Activated T-cell treated with anti-CD3 and anti-CD28 coated beads, Interleukin-2, amount 50 U/mL, for 1 hour (primary cell): Measurements from ENCODE around the gene NRCAM.

ENCODE experiments used
- DNase-seq: peaks from one replicate; pipeline ENCODE4 v3.0.0-alpha.2; 2020

The NRCAM gene

DNA sequence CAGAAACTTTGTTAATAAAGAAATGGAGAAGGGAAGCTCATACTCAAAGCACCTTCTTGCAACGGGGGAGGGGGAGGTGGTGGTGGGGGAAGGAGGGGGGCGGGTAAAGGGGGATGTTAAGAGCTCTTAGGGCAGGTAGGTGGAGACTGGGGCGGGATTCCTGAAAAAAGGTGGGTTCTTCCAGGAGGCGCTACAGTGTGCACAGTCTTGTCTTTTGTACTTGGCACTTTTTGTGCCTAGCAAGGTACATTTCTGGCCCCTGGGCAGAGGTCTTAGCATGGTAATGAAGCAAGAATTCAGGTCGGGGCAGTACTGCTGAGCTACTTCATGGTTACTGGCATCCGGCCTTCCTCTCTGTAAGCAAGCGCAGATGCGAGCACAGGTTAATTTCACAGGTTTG is 310.8 kb downstream of the NRCAM start:
- no peak for DNase-seq

DNA sequence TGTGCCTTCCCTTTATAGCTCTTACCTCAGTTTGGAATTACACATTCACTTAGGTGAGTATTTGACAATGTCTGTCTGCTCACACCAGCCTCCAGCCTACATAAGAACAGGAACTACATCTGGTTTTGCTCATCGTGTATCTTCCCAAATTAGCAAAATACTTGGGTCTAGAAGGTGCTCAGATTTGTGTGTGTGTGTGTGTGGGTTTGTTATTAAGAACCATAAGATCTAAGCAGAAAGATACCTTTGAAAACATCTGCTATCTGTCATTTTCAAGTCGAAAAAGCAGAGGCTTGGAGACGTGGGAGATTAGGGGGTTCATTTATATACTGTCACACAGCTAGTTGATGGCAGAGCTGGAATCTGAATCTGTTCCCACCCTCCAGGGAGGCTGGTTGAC is 311.3 kb downstream of the NRCAM start:
- no peak for DNase-seq

GRCh38 chr7:108143658-108144420 is 312.4 kb downstream of the NRCAM start:
- no peak for DNase-seq

- no peak for DNase-seq
Observed at GRCh38 chr7:108142675-108143259, 313.5 kb downstream of the NRCAM start.

DNA sequence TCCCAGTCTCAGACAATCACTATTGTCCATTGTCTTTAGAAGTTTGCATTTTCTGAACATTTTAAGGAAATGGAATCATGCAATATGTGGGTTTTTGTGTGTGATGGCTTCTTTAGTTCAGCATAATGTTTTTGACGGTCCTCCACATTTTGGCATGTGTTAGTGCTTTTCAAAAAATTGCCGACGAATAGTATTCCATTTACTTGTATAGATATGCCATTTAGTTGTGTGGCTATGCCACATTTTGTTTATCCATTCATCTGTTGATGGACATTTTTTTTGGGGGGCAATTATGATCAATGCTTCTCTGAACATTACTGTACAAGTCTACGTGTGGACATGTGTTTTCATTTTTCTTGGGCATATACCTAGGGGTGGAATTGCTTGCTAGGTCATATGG is 314.1 kb downstream of the NRCAM start:
- DNase-seq, result no peak

- DNase-seq, result no peak
Observed at GRCh38 chr7:108140671-108141070, 315.6 kb downstream of the NRCAM start.

DNA sequence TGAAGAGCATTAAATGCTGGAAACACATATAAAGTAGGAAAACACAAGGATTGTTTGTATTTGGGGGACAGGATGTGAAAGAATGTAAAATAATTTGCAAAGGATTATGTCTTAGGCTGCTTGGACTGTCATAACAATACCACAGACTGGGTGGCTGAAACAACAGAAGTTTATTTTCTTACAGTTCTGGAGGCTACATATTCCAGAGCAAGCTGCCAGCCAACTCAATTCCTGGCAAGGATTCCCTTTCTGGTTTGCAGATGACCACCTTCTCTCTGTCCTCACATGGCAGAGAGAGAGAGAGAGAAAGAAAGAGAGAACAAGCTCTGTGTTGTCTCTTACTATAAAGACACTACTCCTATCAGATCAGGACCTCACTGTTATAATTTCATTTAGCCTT is 317.3 kb downstream of the NRCAM start:
- DNase-seq, result no peak

DNA sequence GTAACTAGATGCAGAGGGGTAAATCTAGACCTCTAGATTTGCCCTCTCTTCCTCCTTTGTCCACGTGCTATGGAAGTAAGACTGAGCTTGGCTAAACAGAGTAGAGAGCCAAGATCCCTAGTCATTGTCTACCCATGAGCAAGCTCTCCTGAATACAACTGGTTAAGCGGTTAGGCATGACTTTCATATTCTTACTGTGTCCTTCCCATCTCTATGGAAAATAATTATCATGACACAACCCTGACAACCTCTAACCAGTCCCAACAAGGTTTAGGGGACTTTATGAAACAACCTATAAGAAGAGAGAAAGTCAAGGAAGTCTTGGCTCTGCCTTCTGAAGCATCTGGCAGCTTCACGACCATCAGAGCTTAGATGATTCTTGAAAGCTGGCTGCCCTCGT is 318.2 kb downstream of the NRCAM start:
- no peak for DNase-seq

DNA sequence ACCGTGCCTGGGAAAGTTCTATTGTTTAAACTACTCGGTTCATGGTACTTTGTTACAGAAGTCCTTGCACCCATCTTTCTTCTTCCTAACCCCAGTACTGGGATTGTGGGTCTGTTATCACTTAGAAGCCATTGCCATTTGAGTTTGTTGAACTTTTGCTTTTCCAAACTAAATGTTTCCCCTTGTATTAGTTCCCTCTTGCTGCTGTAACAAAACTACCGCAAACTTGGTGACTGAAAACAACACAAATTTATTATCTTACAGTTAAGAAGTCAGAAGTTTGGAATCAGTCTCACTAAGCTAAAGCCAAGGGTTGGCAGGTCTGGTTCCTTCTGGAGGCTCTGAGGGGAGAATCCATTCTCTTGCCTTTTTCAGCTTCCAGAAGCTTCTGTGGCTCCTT is 319.2 kb downstream of the NRCAM start:
- no peak for DNase-seq

DNA sequence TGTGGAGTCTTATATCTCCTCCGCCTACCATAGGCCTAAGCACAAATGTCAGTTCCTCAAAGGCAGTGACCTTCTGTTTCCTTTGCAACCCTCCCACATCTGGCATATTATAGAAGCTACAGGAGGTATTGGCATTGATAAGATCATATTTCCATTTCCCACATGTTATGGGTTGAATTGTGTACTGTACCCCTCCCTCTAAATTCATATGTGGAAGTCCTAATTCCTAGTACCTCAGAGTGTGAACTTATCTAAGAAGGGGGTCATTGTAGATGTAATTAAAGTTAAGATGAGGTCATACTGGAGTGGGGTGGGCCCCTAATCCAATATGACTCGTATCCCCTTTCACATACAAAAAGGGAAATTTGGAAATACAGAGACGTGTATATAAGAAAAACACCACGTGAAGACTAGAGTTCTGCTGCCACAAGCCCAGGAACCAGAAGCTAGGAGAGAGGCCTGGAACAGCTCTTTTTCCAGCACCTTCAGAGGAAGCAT is 320.0 kb downstream of the NRCAM start:
- DNase-seq, result no peak

GRCh38 chr7:108135446-108136190 is 320.6 kb downstream of the NRCAM start:
- no peak for DNase-seq

- DNase-seq, result no peak
Observed at GRCh38 chr7:108134486-108134885, 321.8 kb downstream of the NRCAM start.

- DNase-seq, result no peak
Observed at GRCh38 chr7:108132551-108133265, 323.5 kb downstream of the NRCAM start.

- DNase-seq, result no peak
Observed at GRCh38 chr7:108130261-108130660, 326.0 kb downstream of the NRCAM start, which contains the start of gene LAMB4. Gene LAMB4, minus strand, starts transcription at chr7:108130361. Its CDS starts 7,197 bp downstream, at chr7:108123164.

- DNase-seq, result no peak
Observed at GRCh38 chr7:108129018-108129965, 326.9 kb downstream of the NRCAM start.

DNA sequence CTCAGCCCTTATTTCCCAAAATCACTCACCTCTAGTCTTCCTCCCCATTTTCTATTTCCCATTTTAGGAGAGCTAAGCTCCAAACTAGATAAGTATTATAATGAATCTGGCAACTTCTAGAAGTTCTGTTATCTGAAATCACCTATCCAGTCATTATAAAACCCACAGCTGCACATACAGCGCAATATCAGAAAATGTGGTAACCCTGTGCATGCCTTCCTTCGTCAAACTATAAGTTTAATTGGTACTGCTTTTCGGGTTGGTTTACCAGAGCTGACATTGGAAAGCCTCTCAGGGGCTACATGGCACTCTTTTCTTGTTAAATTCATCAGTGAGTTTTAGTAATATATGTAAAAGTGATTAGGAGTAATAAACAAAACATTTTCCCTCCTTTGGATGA is 327.7 kb downstream of the NRCAM start:
- no peak for DNase-seq

GRCh38 chr7:108127461-108127860 is 328.8 kb downstream of the NRCAM start:
- DNase-seq, result no peak

DNA sequence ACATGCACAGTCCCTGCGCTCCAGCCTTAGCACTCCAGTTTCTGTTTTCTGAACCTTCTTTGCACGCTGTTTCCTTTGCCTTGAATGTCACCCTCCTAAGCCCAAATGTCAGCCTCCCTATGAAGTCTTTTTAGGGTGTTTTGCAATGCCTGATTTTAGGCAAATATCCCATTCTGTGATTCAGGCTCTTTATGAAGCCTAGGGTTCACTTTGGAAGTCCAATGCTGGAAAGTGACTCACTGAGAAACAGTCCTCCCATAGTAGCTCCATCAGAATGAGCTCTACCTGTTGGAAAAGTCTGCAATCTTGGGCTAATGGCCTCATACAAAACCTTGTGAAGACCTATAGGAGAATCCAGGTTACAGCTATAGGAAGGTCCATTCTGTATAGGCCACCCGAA is 331.4 kb downstream of the NRCAM start:
- no peak for DNase-seq

GRCh38 chr7:108122181-108122580 is 334.1 kb downstream of the NRCAM start:
- no peak for DNase-seq

GRCh38 chr7:108120933-108121332 is 335.3 kb downstream of the NRCAM start:
- DNase-seq, result no peak

GRCh38 chr7:108120196-108120595 is 336.0 kb downstream of the NRCAM start:
- DNase-seq, result no peak

GRCh38 chr7:108118959-108119358 is 337.3 kb downstream of the NRCAM start:
- no peak for DNase-seq
